Ishikawa (cell line): ENCODE results near the gene MSX1.

Experiments used
- EP300 ChIP-seq: IDR thresholded peaks from 2 replicates; pipeline ENCODE4 v1.6.1; 2012; ENCODE audit warnings: borderline replicate concordance
- MAX ChIP-seq: IDR thresholded peaks from 2 replicates; pipeline ENCODE4 v1.6.1; 2012
- TCF12 ChIP-seq: IDR thresholded peaks from 2 replicates; pipeline ENCODE4 v1.6.1; 2012; ENCODE audit warnings: low read depth

- TF ChIP-seq MAX, result no peak
- TF ChIP-seq EP300, result no peak
- no peak for TF ChIP-seq TCF12
Measured at GRCh38 chr4:4899202-4899925, 39.9 kb downstream of the MSX1 start.
